GM21786 (cell line): ENCODE data around the gene CCT8.
"Not testable (repeated sequence)": the region's sequence is repeated elsewhere in the genome, so short reads cannot be mapped to it uniquely, and the experiment has no call there.

Experiments used
- ATAC-seq: cut with Tn5 transposase; IDR thresholded peaks from one replicate; pipeline ENCODE4 v1.9.1; 2021; ENCODE audit not compliant: unreplicated experiment

CCT8 gene

GRCh38 chr21:29077651-29078090 is 4.2 kb upstream of the CCT8 start:
- no peak for ATAC-seq

- not testable (repeated sequence) for ATAC-seq
These were observed 3.5 kb upstream of the CCT8 start for GRCh38 chr21:29076731-29077640.

GRCh38 chr21:29075706-29076466 is 2.4 kb upstream of the CCT8 start:
- ATAC-seq: no peak

- no peak for ATAC-seq
These were observed 1.3 kb upstream of the CCT8 start for GRCh38 chr21:29074783-29075182.

DNA sequence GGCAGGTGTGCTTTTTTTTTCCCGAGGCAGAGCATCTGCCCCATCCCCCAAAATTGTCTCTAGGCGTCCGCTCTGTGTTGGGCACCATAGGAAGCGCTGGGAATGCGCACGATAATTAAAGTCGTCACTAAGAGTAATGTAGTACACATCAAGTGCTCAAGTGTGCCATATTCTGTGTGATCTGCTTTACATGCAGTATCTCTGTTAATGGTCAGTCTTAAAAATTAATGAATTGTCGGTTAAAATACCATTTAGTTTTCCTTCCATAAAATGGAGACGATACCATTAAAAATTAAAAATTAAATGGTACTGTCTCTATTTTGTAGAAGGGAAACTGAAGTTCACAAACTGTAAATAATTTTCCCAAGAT is 544 bp upstream of the CCT8 start:
- peak; percentile 23 for ATAC-seq

DNA sequence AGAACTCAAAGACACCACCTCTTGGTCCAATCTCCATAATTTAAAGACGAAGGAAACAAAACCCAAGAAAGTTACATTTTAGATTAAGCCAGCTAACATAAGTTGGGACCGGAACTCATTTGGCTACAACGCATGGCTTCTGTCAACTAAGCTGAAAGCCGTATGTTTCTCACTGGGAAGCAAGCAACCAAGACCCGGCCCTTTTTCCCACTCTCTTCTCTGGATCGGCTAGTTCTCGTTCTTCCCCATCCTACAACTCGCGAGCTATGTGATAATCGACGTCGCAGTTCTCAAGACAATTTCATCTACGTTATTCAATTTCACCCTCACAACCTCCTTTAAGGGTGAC is 601 bp downstream of the CCT8 start:
- no peak for ATAC-seq

DNA sequence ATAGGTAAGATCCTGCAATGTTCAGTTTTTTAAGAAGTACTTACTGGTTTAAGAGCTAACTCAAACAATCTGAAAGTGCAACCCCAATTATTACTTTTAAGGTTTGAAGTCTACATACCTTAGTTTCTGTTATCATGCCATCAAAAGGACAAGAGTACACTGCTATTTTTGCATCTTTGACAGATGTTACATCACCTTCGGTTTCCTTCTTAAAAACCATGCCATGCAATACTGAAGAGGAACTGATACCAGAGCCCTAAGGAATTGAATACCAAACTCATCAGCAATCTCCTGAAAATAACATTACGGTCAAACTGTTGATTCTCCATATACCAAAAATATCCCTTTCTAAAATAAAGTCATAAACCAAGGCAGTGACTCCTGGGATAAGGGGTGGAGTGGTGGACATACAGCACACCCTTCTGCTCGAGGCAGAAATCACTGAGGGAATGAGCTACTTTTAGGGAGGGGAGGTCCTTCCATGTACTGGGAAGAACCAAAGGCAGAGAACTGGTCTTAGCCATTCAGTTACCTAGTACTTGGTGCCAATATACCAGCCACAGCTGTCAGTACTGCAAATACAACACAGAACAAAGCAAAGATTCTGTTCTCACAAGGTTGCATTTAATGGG is 8.5 kb downstream of the CCT8 start:
- ATAC-seq: peak; percentile 99

- no peak for ATAC-seq
These were observed 16.9 kb downstream of the CCT8 start for GRCh38 chr21:29056538-29057050.

- no peak for ATAC-seq
These were observed 17.4 kb downstream of the CCT8 start for GRCh38 chr21:29056005-29056404.

DNA sequence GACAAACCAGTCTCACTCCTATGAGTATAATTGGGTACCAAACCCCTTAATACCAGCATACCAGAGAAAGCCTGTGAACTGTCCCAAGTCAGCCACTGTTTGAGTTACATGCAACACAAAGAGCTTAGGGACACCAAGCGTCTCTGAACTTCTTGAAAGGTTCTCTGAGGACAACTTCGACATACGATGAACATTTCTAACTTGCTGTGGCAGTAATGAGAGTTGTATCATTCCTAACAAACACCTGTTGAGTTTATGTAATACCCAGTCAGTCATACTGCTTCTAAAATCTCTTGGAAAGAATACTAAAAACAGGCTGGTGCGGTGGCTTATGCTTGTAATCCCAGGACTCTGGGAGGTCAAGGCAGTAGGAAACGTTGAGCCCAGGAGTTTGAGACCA is 18.4 kb downstream of the CCT8 start:
- no peak for ATAC-seq

DNA sequence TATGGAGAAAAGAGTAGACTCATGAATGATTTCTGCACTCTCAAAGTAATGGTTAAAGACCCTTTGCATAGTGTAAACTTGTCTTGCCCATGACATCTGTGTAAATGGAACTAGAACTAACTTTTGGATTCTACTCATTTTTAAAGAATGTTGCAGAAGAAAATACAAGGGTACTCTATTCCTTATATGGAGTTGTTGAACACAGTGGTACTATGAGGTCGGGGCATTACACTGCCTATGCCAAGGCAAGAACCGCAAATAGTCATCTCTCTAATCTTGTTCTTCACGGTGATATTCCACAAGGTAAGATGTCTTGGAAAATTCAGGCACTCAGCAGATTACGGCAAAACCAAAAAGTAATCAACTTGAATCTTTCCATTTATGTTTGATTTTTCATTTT is 19.8 kb downstream of the CCT8 start:
- no peak for ATAC-seq

GRCh38 chr21:29053011-29053553 is 20.4 kb downstream of the CCT8 start:
- ATAC-seq: no peak

DNA sequence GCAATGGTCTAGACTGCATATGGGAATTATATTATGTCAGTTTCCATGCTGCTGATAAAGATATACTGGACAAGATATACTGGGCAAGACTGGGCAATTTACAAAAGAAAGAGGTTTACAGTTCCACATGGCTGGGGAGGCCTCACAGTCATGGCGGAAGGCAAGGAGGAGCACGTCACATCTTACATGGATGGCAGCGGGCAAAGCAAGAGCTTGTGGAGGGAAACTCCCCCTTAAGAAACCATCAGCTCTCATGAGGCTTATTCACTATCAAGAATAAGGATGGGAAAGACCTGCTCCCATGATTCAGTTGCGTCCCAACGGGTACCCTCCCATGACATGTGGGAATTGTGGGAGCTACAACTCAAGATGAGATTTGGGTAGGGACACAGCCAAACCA is 21.2 kb downstream of the CCT8 start:
- ATAC-seq: no peak

- ATAC-seq: no peak
These were observed 38.8 kb downstream of the CCT8 start for GRCh38 chr21:29034678-29035077.

GRCh38 chr21:29033871-29034270 is 39.6 kb downstream of the CCT8 start:
- ATAC-seq: no peak

- ATAC-seq: no peak
These were observed 40.1 kb downstream of the CCT8 start for GRCh38 chr21:29033301-29033700.

- ATAC-seq: no peak
These were observed 42.5 kb downstream of the CCT8 start for GRCh38 chr21:29030909-29031308.

- ATAC-seq: no peak
These were observed 43.9 kb downstream of the CCT8 start for GRCh38 chr21:29029524-29029923.

- ATAC-seq: no peak
These were observed 48.1 kb downstream of the CCT8 start for GRCh38 chr21:29025328-29025713.

- ATAC-seq: peak; percentile 97
These were observed 48.7 kb downstream of the CCT8 start, which contains the start of gene USP16 for GRCh38 chr21:29024474-29025327. Gene USP16 (plus strand): TSS chr21:29024668. CDS start chr21:29027914, 3,246 bp downstream.
